Panc1 (cell line): ENCODE measurements around the gene ADARB1. TPM values are rescaled to one million over a fixed set of nuclear protein-coding genes. Genes with fewer than 3 reads are reported as not detected.

Source experiments
- ATAC-seq: fragments of 200-7000 bp; cut with Tn5 transposase; 2 replicates; pipeline ENCODE4 v1.9.1; 2020; ENCODE audit warnings: mild to moderate bottlenecking, moderate library complexity
- BruUV-seq: library from RNA; stranded (reverse); fragments of 400-500 nt; replicated peaks from 2 replicates; lab custom pipeline; 2021; lab: Mats Ljungman, UMichigan
- CTCF ChIA-PET: fragments of 300-600 bp; sonication (Branson Sonifier 250); formaldehyde crosslinking; loops from one replicate; lab custom pipeline; 2022; ENCODE audit warnings: antibody characterized with exemption; lab: Charles Lee
- POLR2A ChIA-PET: fragments of 300-600 bp; sonication (Branson Sonifier 250); formaldehyde crosslinking; loops from one replicate; lab custom pipeline; 2022; ENCODE audit warnings: antibody characterized with exemption; lab: Charles Lee
- DNase-seq: peaks from one replicate; pipeline ENCODE4 v3.0.0-alpha.2; 2010; ENCODE audit warnings: low read depth, low spot score
- H3K27ac ChIP-seq: 2 replicates; pipeline ENCODE4 v1.5.1; 2011; ENCODE audit warnings: mild to moderate bottlenecking, low read length, inconsistent platforms
- H3K27me3 ChIP-seq: fragments of 200-500 bp; sonication (Bioruptor generic); 2 replicates; pipeline ENCODE4 v1.6.0; 2014; ENCODE audit warnings: low read length, inconsistent platforms; ENCODE audit not compliant: control insufficient read depth, insufficient read depth
- H3K36me3 ChIP-seq: fragments of 200-500 bp; sonication (Bioruptor generic); 2 replicates; pipeline ENCODE4 v1.5.1; 2014; ENCODE audit warnings: inconsistent platforms, mild to moderate bottlenecking, low read length, moderate library complexity; ENCODE audit not compliant: control insufficient read depth, insufficient read depth
- H3K4me1 ChIP-seq: 2 replicates; pipeline ENCODE4 v1.5.1; 2011; ENCODE audit warnings: inconsistent platforms, mild to moderate bottlenecking, low read length, moderate library complexity; ENCODE audit not compliant: control insufficient read depth, insufficient read depth
- H3K4me3 ChIP-seq, 2 experiments: 2 replicates each; pipeline ENCODE4 v1.5.1; 2011 to 2012; ENCODE audit warnings: low read depth in 2 of 2, low read length in 2 of 2, mild to moderate bottlenecking in 2 of 2, inconsistent platforms in 1 of 2, moderate library complexity in 1 of 2
- H3K9me3 ChIP-seq: fragments of 200-500 bp; sonication (Bioruptor generic); 2 replicates; pipeline ENCODE4 v1.5.1; 2014; ENCODE audit warnings: low read depth, mild to moderate bottlenecking, inconsistent platforms, low read length, moderate library complexity; ENCODE audit not compliant: control insufficient read depth, insufficient read depth
- CTCF ChIP-seq: fragments of 450-650 bp; IDR thresholded peaks from 2 replicates; pipeline ENCODE4 v1.5.1; 2017; ENCODE audit warnings: mild to moderate bottlenecking
- POLR2AphosphoS5 ChIP-seq: IDR thresholded peaks from 2 replicates; pipeline ENCODE4 v1.6.1; 2012; ENCODE audit warnings: mild to moderate bottlenecking, low read depth, low read length, moderate library complexity
- REST ChIP-seq, 2 experiments: IDR thresholded peaks; 2 replicates each; pipeline ENCODE4 v1.6.1; 2011 to 2012; ENCODE audit warnings: low read depth in 2 of 2, control low read depth in 1 of 2, low read length in 1 of 2, mild to moderate bottlenecking in 1 of 2, moderate library complexity in 1 of 2; ENCODE audit not compliant: insufficient read depth in 1 of 2
- SIN3A ChIP-seq: IDR thresholded peaks from 2 replicates; pipeline ENCODE4 v1.6.1; 2012; ENCODE audit warnings: low read depth, mild to moderate bottlenecking, low read length, moderate library complexity, borderline replicate concordance; ENCODE audit not compliant: insufficient read depth
- TCF7L2 ChIP-seq: IDR thresholded peaks from 2 replicates; pipeline ENCODE4 v1.6.1; 2011; ENCODE audit warnings: mild to moderate bottlenecking, low read depth, low read length, inconsistent platforms
- in situ Hi-C: cut with HindIII; loops from 2 replicates; pipeline ENCODE4 v1.10.0; 2016; ENCODE audit warnings: low sequenced_read_pairs, low pct_unique_long_range_greater_than_20kb
- intact Hi-C: fragments of 100-400 bp; cut with micrococcal nuclease; formaldehyde crosslinking; loops from one replicate; pipeline ENCODE4 v1.10.0; 2022; ENCODE audit not compliant: unreplicated experiment
- total RNA-seq: library from RNA; stranded (reverse); gene quantifications from one replicate; pipeline ENCODE4 v1.2.1, GENCODE V29; 2021; ENCODE audit not compliant: unreplicated experiment

Gene ADARB1
- total RNA-seq, 1 experiment from 2014 or later: 15.0 TPM

GRCh38 chr21:45162809-45163208, 88.4 kb downstream of the ADARB1 start:
- intact Hi-C loops (no loop called here), in situ Hi-C loops (no loop called here)
- DNase-seq (no peak), ATAC-seq (no peak)
- Histone ChIP-seq H3K4me3 (no peak overlapping the region), H3K36me3 (no peaks in the 10 kb centered on the region), H3K27me3 (no peaks in the 10 kb centered on the region), H3K9me3 (no peaks in the 10 kb centered on the region), H3K4me1 (no peaks in the 10 kb centered on the region), H3K27ac (no peak overlapping the region)
- POLR2A ChIA-PET: no interaction called here
- BruUV-seq: no TSS peak
- no peak for TF ChIP-seq TCF7L2
- no peak for TF ChIP-seq SIN3A
- TF ChIP-seq CTCF: no peak
- TF ChIP-seq POLR2AphosphoS5: no peak
- no peak for TF ChIP-seq REST (IDR thresholded peaks at IDR 0.05; ENCODE audit: insufficient read depth in 1 of 2, low read depth in 2 of 2, low read length in 1 of 2)
- CTCF ChIA-PET: interaction anchor here (0.6 kb wide), 1 partner anchor 24 kb away, joined by 5 read pairs; no protein-coding TSS in a partner anchor

- CTCF ChIA-PET: interaction anchor here (0.6 kb wide), 1 partner anchor 25 kb away, joined by 5 read pairs; no protein-coding TSS in a partner anchor
- no TSS peak for BruUV-seq
- TF ChIP-seq POLR2AphosphoS5 (no peak), REST (IDR thresholded peaks at IDR 0.05; ENCODE audit: insufficient read depth in 1 of 2, low read depth in 2 of 2, low read length in 1 of 2) (no peak), CTCF (no peak)
- Histone ChIP-seq H3K4me1 (no peaks in the 10 kb centered on the region), H3K36me3 (no peaks in the 10 kb centered on the region), H3K4me3 (no peak overlapping the region), H3K27ac (no peak overlapping the region), H3K9me3 (no peaks in the 10 kb centered on the region), H3K27me3 (no peaks in the 10 kb centered on the region)
- no peak for DNase-seq
- in situ Hi-C loops (no loop called here), intact Hi-C loops (no loop called here)
- ATAC-seq: no peak
- POLR2A ChIA-PET: no interaction called here
Observed at GRCh38 chr21:45163413-45164123, 89.2 kb downstream of the ADARB1 start.
